Measurements from ENCODE around the gene DAB2IP. TPM values are rescaled to one million over a fixed set of nuclear protein-coding genes. Genes with fewer than 3 reads are reported as not detected.

DAB2IP gene
- total RNA-seq, 1 donor from 2014 or later: 13.7 TPM

GRCh38 chr9:121815546-121816448 lies 164.4 kb downstream of the DAB2IP start:
- no peak for DNase-seq (ENCODE audit: low read depth, low spot score)

DNA sequence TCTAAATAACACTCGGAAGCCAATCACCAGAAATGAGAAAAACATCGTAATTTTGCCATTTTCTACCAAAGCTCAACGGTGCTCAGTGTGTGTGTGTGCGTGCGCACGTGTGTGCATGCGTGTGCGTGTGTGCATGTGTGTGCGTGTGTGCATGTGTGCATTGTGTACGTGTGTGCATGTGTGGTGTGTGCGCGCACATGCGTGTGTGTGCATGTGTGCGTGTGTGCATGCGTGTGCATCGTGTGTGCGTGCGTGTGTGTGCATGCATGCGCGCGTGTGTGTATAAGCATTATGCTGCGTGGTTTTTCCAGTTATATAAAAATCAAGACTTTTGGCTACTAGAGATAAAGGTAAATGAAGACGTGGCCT lies 165.0 kb downstream of the DAB2IP start:
- no peak for DNase-seq (ENCODE audit: low read depth, low spot score)

- no peak for DNase-seq (ENCODE audit: low read depth, low spot score)
Measured at GRCh38 chr9:121816845-121817450, 165.5 kb downstream of the DAB2IP start.

DNA sequence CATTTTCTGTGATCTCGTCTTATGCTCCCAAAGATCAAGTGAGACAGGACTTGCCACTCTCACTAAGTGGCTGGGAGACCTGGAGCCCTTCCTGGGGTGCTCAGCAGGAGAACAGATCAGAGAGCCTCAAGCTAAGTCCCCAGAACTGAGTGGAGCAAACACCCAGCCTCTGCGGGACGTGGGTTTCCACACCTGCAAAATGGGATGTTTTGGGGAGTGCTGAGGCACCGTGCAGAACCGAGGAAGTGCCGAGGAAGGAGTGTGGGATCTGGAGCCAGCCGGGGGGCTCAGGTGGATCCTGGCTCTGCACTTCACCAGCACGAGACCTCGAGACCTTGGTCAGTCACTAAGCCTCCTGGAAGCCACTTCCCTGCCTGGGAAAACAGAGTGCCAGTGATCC lies 166.0 kb downstream of the DAB2IP start:
- DNase-seq (ENCODE audit: low read depth, low spot score): no peak

GRCh38 chr9:121818016-121818661 lies 166.7 kb downstream of the DAB2IP start:
- DNase-seq (ENCODE audit: low read depth, low spot score): no peak

DNA sequence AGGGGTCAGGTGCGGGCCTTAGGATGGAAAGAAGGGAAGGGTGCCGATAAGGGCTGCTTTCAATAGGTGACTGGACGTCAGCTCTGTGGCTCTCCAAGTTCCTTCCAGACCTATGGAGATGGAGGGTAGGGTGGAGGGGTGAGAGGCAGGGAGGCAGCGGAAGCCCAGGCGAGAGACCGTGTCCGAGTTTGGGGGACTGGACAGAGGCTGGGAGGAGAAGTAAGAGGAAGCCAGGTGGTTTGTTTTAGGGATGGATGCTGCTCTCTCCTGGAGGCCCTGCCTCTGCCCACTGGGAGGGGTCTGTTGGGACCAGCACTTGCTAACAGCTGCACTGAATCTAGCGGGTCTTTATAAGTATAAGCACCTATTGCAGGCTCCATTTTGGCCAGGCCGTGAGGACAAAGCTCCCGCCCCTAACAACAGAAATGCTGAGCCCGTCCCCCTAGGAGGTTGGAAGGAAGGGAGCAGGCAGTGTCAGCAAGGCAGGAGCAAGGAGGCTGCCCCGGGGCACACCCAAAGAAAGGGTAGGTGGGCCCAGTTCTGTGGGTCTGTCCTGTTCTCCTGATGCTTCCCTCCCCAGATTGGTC lies 167.5 kb downstream of the DAB2IP start:
- no peak for DNase-seq (ENCODE audit: low read depth, low spot score)

DNA sequence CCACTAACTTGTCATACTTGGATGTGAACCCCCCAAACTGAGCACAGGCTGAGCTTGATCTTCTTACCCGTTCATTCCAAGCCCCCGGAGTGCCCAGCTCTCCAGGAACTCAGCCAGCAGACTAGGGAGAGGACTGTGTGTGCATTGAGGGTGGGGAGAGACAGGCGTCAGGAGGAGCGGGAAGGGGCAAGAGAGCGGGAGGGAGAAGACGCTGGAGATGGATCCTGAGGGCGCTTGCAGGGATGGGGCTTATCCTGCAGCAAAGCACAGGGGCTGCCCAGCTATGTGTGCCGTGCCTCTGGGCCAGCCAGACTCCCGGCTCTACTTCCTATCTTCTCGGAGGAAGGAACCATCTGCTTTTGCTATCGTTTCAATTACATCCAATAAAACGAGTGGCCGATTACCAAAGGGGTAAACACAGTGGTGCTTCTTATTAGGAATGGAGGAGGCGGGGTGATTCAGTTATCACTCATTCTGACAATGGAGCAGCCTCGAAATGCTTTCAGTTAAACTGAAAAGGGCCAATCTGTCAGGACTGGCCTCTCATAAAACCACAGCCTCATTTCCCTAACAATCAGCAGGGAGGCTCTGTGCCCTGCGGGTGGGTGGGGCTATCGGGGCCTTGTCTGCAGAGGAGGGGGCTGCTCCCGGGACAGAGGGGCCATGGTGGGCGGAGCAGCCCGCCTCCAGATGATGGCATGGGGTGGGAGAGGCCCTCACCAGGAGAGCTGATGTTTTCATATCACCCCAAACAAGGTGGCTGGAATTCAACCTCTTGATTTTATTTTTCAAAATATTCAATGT lies 168.2 kb downstream of the DAB2IP start:
- no peak for DNase-seq (ENCODE audit: low read depth, low spot score)

GRCh38 chr9:121820286-121821005 lies 169.0 kb downstream of the DAB2IP start:
- no peak for DNase-seq (ENCODE audit: low read depth, low spot score)

GRCh38 chr9:121821326-121821725 lies 169.9 kb downstream of the DAB2IP start:
- no peak for DNase-seq (ENCODE audit: low read depth, low spot score)

- DNase-seq (ENCODE audit: low read depth, low spot score): no peak
Measured at GRCh38 chr9:121822093-121823085, 171.0 kb downstream of the DAB2IP start.

DNA sequence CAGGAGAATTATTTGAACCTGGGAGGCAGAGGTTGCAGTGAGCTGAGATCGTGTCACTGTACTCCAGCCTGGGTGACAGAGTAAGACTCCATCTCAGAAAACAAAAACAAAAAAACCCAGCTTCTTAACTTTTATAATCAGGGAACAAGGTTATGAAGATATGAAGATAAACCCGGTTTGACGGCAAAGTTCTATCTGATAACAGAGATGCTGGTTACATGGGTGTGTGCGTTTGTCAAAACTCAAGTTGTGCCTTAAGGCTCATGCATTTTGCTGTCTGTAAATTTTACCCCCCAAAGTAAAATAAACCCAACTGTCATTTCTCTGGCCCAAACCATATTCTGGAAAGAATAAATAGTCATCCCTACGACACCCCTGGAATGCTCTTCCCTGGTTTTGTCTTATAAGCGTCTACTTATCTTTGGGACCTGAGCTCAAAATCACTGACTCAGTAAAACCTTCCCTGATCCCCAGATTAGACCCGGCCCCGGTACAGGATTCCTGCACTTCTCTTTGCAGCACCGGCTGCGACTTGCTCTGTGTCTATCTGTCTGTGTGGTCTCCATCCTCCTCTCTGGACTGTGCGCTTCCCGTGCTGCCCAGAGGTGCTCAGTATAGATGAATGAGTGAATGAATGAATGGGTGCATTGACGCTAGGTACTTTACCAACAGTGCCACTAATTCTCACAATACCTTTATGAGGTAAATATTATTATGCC lies 172.2 kb downstream of the DAB2IP start:
- no peak for DNase-seq (ENCODE audit: low read depth, low spot score)

GRCh38 chr9:121824651-121825030 lies 173.2 kb downstream of the DAB2IP start:
- no peak for DNase-seq (ENCODE audit: low read depth, low spot score)

GRCh38 chr9:121825031-121825691 lies 173.7 kb downstream of the DAB2IP start:
- DNase-seq (ENCODE audit: low read depth, low spot score): no peak

GRCh38 chr9:121826711-121827110 lies 175.3 kb downstream of the DAB2IP start:
- no peak for DNase-seq (ENCODE audit: low read depth, low spot score)

GRCh38 chr9:121827251-121827967 lies 176.0 kb downstream of the DAB2IP start:
- DNase-seq (ENCODE audit: low read depth, low spot score): no peak

DNA sequence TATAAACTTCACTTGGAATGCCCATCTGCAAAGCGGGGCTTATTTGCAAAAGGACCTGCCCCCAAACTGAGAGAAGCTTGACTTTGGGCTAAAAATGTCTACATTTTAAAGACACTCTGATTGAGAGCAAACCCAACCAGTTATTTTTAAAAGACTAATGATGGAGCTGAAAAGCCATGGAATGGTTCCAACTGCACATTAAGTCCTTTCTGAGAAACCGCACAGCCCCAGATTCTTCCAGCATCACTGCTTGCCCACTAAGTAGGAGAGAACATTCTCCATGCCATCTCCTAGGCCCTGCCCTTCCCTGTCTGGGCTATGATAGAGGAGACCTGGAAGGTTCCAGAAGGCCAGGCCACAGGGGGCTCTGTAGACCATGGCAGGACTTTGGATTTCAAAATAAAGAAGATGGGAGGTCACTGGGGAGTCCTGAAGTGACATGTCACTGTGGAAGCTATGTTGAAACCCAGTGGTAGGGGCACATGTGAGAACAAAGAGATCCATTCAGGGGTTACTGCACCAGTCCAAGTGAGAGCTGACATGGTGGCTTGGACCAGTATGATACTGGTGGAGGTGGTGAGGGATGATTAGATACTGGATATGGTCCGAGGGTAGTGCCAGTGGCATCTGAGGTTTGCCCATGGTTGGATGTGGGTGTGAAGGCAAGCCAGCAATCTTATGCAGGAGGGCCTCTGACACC lies 179.2 kb downstream of the DAB2IP start:
- no peak for DNase-seq (ENCODE audit: low read depth, low spot score)

DNA sequence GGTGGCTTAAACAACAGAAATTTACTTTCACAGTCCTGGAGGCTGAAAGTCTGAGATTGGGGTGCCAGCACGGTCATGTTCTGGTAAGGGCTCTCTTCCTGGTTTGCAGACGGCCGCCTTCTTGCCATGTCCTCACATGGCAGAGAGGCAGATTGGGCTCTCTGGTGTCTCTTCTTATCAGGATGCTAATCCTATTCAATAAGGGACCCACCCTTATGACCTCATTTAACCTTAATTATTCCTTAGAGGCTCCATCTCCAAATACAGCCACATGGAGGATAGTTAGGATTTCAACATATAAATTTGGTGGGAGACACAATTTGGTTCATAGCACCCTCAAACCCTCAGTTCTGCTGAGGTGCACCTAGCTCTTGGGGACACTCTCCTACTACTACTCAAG lies 180.4 kb downstream of the DAB2IP start:
- DNase-seq (ENCODE audit: low read depth, low spot score): no peak
